Endodermal cell (in vitro differentiated cells): Measurements from ENCODE around the gene FBXL2. TPM values are rescaled to one million over a fixed set of nuclear protein-coding genes. Genes with fewer than 3 reads are reported as not detected.

Experiments
- DNase-seq: peaks from one replicate; pipeline ENCODE4 v3.0.0-alpha.2; 2017
- H3K27ac ChIP-seq: 2 replicates; pipeline ENCODE4 v1.5.1; 2013; ENCODE audit warnings: mild to moderate bottlenecking, low read depth, low read length, moderate library complexity
- H3K27me3 ChIP-seq: 2 replicates; pipeline ENCODE4 v1.6.1; 2013; ENCODE audit warnings: mild to moderate bottlenecking, low read length, moderate library complexity; ENCODE audit not compliant: insufficient read depth, control insufficient read depth, poor library complexity, severe bottlenecking
- H3K36me3 ChIP-seq: 2 replicates; pipeline ENCODE4 v1.7.0; 2013; ENCODE audit warnings: mild to moderate bottlenecking, low read length, moderate library complexity; ENCODE audit not compliant: control insufficient read depth, insufficient read depth
- H3K4me1 ChIP-seq: one replicate; pipeline ENCODE4 v1.7.0; 2013; ENCODE audit warnings: low read length; ENCODE audit not compliant: control insufficient read depth, insufficient read depth
- H3K4me3 ChIP-seq: 2 replicates; pipeline ENCODE4 v1.5.1; 2013; ENCODE audit warnings: mild to moderate bottlenecking, low read length, moderate library complexity
- H3K9ac ChIP-seq: 2 replicates; pipeline ENCODE4 v1.6.1; 2013; ENCODE audit warnings: mild to moderate bottlenecking, low read length, moderate library complexity; ENCODE audit not compliant: poor library complexity, severe bottlenecking; ENCODE audit errors: extremely low read depth
- H3K9me3 ChIP-seq: 2 replicates; pipeline ENCODE4 v1.6.1; 2013; ENCODE audit warnings: mild to moderate bottlenecking, low read length, moderate library complexity; ENCODE audit not compliant: control insufficient read depth
- H3K27ac Mint-ChIP-seq: 2 replicates; pipeline ENCODE4 v1.8.0; 2020; ENCODE audit warnings: mixed read lengths
- H3K27me3 Mint-ChIP-seq: 2 replicates; pipeline ENCODE4 v1.8.0; 2021; ENCODE audit warnings: mild to moderate bottlenecking, mixed read lengths; ENCODE audit not compliant: insufficient read depth
- H3K36me3 Mint-ChIP-seq: 2 replicates; pipeline ENCODE4 v1.8.0; 2020; ENCODE audit warnings: low read depth, mixed read lengths
- H3K4me1 Mint-ChIP-seq: 2 replicates; pipeline ENCODE4 v1.8.0; 2020; ENCODE audit warnings: mixed read lengths
- H3K4me3 Mint-ChIP-seq: 2 replicates; pipeline ENCODE4 v1.8.0; 2020; ENCODE audit warnings: mild to moderate bottlenecking, moderate library complexity, mixed read lengths
- H3K9me3 Mint-ChIP-seq: 2 replicates; pipeline ENCODE4 v1.8.0; 2020; ENCODE audit warnings: mild to moderate bottlenecking, mixed read lengths
- WGBS, 2 experiments: methylation state at CpG; one replicate each; pipeline versions ENCODE4 v1.1.5 to v1.1.7; 2013; ENCODE audit warnings: missing lambda C conversion rate in 2 of 2, mixed read lengths in 1 of 2; ENCODE audit not compliant: insufficient coverage in 1 of 2, insufficient read length in 1 of 2; 5-methylcytosine and 5-hydroxymethylcytosine counted together
- total RNA-seq, 2 donors: library from RNA; stranded (reverse); fragmentation: NEBNext Ultra II Directional in 1 of 2; extraction: Animal tissue kit (Norgen Biotek cat#: 25700) in 1 of 2; gene quantifications; 2 replicates in 1 of 2; 3 replicates in 1 of 2; pipeline ENCODE4 v1.2.1, GENCODE V29; 2021
- TF ChIP-seq, protein P1 (sequence below): fragments of 200-600 bp; sonication (generic); conservative IDR thresholded peaks from 2 replicates; pipeline ENCODE4 v1.5.0; 2021; ENCODE audit warnings: antibody characterized with exemption, mild to moderate bottlenecking

FBXL2 gene
- total RNA-seq, 2 donors from 2014 or later = 12.4 to 18.2 TPM

DNA sequence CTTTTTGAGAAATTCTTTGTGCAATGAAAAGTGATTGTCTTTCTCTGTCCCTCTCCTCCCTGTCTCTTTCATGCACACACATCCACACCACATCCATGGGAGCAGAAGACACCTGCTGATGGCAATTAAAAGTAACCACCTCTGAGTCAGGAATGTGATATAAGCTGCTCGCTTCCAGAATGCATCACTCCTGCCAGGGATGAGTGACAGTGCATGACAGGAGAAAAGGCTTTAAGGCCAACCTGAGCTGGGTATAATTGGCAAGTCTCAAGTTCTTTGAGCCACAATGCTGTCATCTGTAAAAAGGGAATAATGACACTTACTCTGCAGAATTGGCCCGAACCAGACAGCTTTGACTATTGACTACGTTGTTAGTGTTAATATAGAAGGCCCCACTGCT is 103.4 kb downstream of the FBXL2 start:
- no peak overlapping the region for H3K4me3 ChIP-seq
- H3K27ac ChIP-seq = no peak overlapping the region
- H3K4me1 Mint-ChIP-seq = peaks cover 6% of the 10 kb centered on the region
- H3K27me3 ChIP-seq = no peaks in the 10 kb centered on the region
- TF ChIP-seq, protein P1, sequence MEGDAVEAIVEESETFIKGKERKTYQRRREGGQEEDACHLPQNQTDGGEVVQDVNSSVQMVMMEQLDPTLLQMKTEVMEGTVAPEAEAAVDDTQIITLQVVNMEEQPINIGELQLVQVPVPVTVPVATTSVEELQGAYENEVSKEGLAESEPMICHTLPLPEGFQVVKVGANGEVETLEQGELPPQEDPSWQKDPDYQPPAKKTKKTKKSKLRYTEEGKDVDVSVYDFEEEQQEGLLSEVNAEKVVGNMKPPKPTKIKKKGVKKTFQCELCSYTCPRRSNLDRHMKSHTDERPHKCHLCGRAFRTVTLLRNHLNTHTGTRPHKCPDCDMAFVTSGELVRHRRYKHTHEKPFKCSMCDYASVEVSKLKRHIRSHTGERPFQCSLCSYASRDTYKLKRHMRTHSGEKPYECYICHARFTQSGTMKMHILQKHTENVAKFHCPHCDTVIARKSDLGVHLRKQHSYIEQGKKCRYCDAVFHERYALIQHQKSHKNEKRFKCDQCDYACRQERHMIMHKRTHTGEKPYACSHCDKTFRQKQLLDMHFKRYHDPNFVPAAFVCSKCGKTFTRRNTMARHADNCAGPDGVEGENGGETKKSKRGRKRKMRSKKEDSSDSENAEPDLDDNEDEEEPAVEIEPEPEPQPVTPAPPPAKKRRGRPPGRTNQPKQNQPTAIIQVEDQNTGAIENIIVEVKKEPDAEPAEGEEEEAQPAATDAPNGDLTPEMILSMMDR = no peak
- H3K9me3 ChIP-seq = no peaks in the 10 kb centered on the region
- WGBS, 2 experiments = 94 to 100% methylated on average over 3 of the region's 3 CpGs
- peaks cover 58% of the 10 kb centered on the region for H3K36me3 Mint-ChIP-seq
- no peak overlapping the region for H3K9ac ChIP-seq
- H3K36me3 ChIP-seq = peaks cover 67% of the 10 kb centered on the region
- no peaks in the 10 kb centered on the region for H3K4me1 ChIP-seq
- no peaks in the 10 kb centered on the region for H3K9me3 Mint-ChIP-seq
- no peak for DNase-seq
- no peak overlapping the region for H3K27ac Mint-ChIP-seq
- no peak overlapping the region for H3K4me3 Mint-ChIP-seq
- H3K27me3 Mint-ChIP-seq = no peaks in the 10 kb centered on the region

DNA sequence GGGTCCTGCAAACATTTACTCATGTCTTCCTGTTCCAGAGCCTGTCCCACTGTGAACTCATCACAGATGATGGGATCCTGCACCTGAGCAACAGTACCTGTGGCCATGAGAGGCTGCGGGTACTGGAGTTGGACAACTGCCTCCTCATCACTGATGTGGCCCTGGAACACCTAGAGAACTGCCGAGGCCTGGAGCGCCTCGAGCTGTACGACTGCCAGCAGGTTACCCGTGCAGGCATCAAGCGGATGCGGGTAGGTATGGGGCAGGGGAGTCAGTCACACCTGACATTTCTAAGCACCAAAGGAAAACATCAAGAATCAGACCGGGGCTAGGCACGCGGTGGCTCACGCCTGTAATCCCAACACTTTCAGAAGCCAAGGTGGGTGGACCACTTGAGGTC is 106.7 kb downstream of the FBXL2 start:
- no peak overlapping the region for H3K4me3 Mint-ChIP-seq
- H3K27me3 ChIP-seq = no peaks in the 10 kb centered on the region
- no peaks in the 10 kb centered on the region for H3K4me1 ChIP-seq
- peaks cover 6% of the 10 kb centered on the region for H3K4me1 Mint-ChIP-seq
- H3K36me3 Mint-ChIP-seq = peaks cover 61% of the 10 kb centered on the region
- no peak for DNase-seq
- no peaks in the 10 kb centered on the region for H3K9me3 Mint-ChIP-seq
- 93 to 97% methylated on average over 9 to 12 of the region's 12 CpGs for whole genome bisulfite sequencing, 2 experiments
- H3K9me3 ChIP-seq = no peaks in the 10 kb centered on the region
- no peak overlapping the region for H3K4me3 ChIP-seq
- H3K9ac ChIP-seq = no peak overlapping the region
- H3K27ac ChIP-seq = no peak overlapping the region
- peaks cover 68% of the 10 kb centered on the region for H3K36me3 ChIP-seq
- H3K27ac Mint-ChIP-seq = no peak overlapping the region
- no peaks in the 10 kb centered on the region for H3K27me3 Mint-ChIP-seq
- TF ChIP-seq, protein P1 = no peak

DNA sequence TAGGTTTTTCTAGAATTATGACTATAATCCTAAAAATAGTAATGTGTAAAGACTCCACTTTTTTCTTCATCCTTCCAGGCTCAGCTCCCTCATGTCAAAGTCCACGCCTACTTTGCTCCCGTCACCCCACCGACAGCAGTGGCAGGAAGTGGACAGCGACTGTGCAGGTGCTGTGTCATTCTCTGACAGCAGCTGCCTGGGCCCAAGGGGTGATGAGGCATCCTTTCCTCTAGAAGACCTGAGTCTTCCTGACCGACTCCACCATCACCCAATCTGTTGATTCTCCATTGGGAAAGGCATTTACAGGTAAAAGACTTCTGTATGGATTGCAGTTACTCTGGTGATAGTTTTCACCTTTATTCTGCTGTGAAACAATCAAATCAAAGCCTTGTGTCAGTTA is 108.2 kb downstream of the FBXL2 start:
- WGBS, 2 experiments = 93 to 100% methylated on average over 4 to 5 of the region's 5 CpGs
- peaks cover 66% of the 10 kb centered on the region for H3K36me3 Mint-ChIP-seq
- no peaks in the 10 kb centered on the region for H3K9me3 Mint-ChIP-seq
- DNase-seq = no peak
- Histone ChIP-seq H3K36me3 (peaks cover 79% of the 10 kb centered on the region), H3K9ac (no peak overlapping the region), H3K9me3 (no peaks in the 10 kb centered on the region), H3K4me1 (no peaks in the 10 kb centered on the region), H3K4me3 (no peak overlapping the region), H3K27me3 (no peaks in the 10 kb centered on the region), H3K27ac (no peak overlapping the region)
- no peak overlapping the region for H3K4me3 Mint-ChIP-seq
- H3K4me1 Mint-ChIP-seq = peaks cover 6% of the 10 kb centered on the region
- no peaks in the 10 kb centered on the region for H3K27me3 Mint-ChIP-seq
- TF ChIP-seq, protein P1 = no peak
- H3K27ac Mint-ChIP-seq = no peak overlapping the region
